ENCODE measurements around the gene TBX4.

The TBX4 gene

DNA sequence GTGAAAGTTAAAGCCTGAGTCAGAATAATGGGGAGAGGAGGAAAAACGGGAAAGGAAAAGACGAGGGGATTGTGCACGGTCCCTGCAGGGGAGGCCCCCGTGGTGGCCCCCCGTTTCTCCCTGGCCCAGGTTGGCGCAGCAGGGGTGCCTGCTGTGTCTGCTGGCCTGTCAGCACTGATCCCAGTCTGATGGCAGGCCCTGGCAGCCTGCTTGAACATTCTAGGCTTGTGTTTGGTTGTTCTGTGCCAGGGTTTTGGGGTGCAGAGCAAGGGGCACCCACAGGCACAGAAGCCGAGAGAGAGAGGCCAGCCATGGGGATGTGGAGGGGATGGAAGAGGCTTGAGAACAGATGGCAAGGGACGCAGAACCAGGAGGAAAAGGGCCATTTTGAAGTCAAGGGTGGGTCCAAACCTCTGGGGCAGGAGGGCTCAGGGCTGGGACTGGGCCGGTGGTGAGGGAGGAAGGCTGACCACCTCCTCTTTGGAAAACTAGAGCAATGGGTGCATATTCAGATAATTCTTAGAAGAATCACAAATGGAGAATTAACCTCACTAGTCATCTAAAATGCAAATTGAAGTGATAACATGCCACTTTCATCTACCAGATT, 35.9 kb downstream of the TBX4 start:
- POLR2A ChIA-PET (ENCODE audit: low non-redundant PET) = no interaction called here
- TF ChIP-seq CTCF (conservative IDR thresholded peaks at IDR 0.05; ENCODE audit: low read depth) = no peak
- no peak overlapping the region for H3K27ac ChIP-seq
- CTCF ChIA-PET = no interaction called here
- no peak for DNase-seq (ENCODE audit: low spot score)

GRCh38 chr17:61488878-61489718, 36.9 kb downstream of the TBX4 start:
- DNase-seq (ENCODE audit: low spot score) = no peak
- CTCF ChIA-PET = no interaction called here
- peak overlapping the region; percentile 43 for H3K27ac ChIP-seq

DNA sequence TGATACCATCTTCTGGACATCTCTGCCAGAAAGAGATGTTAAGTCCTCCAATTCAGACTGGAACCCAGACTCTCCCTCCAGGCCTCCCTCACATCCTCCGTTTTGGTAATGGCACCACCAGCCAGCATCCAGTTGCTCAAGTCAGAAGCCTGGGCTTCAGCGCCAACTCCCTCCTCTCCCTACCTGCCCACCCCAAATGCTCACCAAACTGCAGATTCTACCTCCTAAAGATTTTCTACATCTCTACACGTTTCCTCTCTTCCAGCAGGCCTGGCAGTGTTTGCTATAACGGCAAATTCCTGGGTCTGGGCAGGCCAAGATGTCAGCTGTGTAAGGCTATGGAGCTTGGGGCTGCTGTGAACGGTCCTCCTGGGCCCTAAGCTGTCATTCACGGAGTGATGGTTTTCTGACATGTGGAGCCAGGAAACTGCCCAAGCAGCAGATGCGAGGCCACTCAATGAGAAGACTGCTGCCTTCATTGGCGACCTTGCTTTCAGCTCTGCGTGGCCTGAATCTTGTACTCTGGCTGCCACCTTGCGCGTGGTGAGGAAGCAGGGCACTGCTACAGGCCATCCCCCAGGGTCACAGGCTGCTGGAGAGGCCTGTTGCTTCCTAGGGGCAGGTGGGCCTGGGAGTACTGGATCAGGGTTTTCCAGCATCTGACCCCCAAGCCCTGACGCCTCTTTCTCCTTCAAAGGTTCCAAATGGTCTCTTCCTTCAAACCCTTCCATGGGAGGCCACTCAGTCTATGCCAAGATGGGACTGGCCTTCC, 37.7 kb downstream of the TBX4 start:
- TF ChIP-seq CTCF (conservative IDR thresholded peaks at IDR 0.05; ENCODE audit: low read depth) = no peak
- DNase-seq (ENCODE audit: low spot score) = no peak
- CTCF ChIA-PET = interaction anchor here (0.5 kb wide), 1 partner anchor 78 kb away, joined by 3 read pairs; no protein-coding TSS in a partner anchor
- POLR2A ChIA-PET (ENCODE audit: low non-redundant PET) = no interaction called here
- H3K27ac ChIP-seq = peak overlapping the region; percentile 43

More at GRCh38 chr17:61488878-61489718, 36.9 kb downstream of the TBX4 start:
- POLR2A ChIA-PET (ENCODE audit: low non-redundant PET) = no interaction called here
- no peak for TF ChIP-seq CTCF (conservative IDR thresholded peaks at IDR 0.05; ENCODE audit: low read depth)

- no peak for TF ChIP-seq CTCF (conservative IDR thresholded peaks at IDR 0.05; ENCODE audit: low read depth)
- ChIA-PET CTCF (interaction anchor here (0.5 kb wide), 1 partner anchor 78 kb away, joined by 3 read pairs; no protein-coding TSS in a partner anchor), POLR2A (ENCODE audit: low non-redundant PET) (no interaction called here)
- peak; percentile 69 for DNase-seq (ENCODE audit: low spot score)
- peak overlapping the region; percentile 43; the same call in 1 of the 2 replicates for H3K27ac ChIP-seq
Measured at GRCh38 chr17:61490540-61490975, 38.3 kb downstream of the TBX4 start.

DNA sequence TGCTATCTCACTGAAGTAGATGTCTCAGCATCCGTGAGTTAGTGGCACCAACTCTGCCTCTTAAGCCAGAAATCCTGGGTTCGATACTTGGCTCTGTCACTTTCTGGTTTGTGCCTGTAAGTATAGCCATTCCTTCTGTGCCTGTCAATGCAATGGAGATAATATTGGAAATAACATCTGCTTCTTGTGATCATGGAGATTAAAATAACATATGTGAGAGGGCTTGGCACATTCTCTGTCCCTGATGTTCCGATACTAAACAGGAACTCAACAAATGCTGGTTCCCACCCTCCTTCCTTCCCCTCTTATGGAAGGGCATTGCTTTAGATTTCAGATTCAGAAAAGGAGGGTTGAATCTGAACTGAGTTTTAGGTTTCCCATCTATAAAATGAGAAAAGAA, 39.8 kb downstream of the TBX4 start:
- no peak for TF ChIP-seq CTCF (conservative IDR thresholded peaks at IDR 0.05; ENCODE audit: low read depth)
- POLR2A ChIA-PET (ENCODE audit: low non-redundant PET) = no interaction called here
- DNase-seq (ENCODE audit: low spot score) = no peak
- CTCF ChIA-PET = no interaction called here
- no peak overlapping the region for H3K27ac ChIP-seq
